Iris pigment epithelial cell (primary cell): ENCODE data around the gene KRT13.
"Not testable (repeated sequence)": the region's sequence is repeated elsewhere in the genome, so short reads cannot be mapped to it uniquely, and the experiment has no call there.

Source experiments
- DNase-seq: peaks from one replicate; pipeline ENCODE4 v3.0.0-alpha.2; 2011; ENCODE audit warnings: low read depth

Gene KRT13

DNA sequence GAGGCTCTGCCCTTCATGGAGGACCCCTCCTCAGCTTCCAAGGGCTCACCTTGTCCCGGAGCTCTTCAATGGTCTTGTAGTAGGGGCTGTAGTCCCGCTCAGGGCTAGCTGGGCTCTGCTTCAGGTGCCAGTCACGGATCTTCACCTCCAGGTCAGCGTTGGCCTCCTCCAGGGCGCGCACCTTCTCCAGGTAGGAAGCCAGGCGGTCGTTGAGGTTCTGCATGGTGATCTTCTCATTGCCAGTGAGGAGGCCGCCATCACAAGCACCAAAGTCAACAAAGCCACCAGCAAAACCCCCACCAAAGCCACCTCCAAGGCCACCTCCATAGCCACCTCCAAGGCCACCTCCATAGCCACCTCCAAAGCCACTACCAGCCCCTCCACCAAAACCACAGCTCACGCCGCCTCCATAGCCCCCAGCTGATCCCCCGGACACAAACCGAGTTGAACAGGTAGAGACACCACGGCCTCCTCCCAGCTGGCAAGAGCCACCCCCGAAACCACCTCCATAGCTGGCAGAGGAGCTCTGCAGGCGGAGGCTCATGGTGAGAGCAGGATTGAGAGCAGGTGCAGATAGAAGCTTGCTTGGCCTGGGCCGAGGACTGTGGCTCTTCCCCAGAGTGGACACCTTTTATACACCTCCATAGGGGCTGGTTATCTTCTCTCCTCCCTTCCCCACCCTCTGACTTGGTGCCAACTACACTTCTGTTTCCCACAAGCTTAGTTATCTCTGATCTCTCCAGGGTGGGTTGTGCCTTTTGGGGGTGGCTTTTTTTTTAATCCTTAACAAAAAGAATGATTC lies at the start of gene KRT13:
Gene KRT13 (minus strand): TSS at position 606 of the 802 bp plus-strand sequence. CDS start 62 bp downstream, at position 544.
- DNase-seq = no peak

GRCh38 chr17:41553987-41554680 lies 48.7 kb upstream of the KRT13 start:
- DNase-seq = no peak

- DNase-seq = no peak
Observed at GRCh38 chr17:41553176-41553575, 47.8 kb upstream of the KRT13 start.

DNA sequence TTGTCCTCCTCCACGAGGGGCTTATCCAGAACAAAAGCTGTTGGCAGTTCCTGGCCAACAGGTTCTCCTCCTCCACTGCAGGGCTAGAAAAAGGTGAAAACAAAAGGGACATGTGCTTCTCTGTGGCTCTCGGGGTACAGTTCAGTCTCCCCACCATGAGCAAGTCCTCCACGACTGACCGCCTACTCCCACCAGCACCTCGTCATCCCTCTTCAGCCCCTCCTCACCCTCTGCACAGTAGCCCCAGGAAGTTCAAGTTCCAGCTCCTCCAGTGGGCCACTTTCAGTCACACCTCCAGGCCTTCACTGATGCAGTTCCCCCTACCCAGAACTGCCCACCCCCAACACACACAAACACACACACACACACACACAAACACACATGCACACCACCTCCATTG lies 47.0 kb upstream of the KRT13 start:
- no peak for DNase-seq

DNA sequence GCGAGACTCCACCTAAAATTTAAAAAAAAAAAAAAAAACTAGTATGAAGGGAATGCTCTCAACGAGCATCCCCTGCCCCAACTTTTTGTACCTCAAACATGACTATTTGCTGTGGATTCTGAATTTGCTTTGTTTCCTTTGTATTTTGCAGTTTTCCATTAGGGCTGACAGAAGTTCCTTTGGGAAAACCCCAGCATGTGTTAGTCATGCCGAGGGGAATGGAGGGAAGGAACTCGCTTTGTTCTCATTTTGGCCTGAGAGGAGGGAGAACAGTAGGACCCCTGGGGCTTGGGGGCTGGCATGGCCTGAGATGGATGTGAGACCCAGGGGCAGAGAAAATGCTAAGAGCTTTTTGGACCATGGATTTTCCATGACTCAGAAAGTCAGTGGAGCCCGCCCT lies 46.0 kb upstream of the KRT13 start:
- no peak for DNase-seq

DNA sequence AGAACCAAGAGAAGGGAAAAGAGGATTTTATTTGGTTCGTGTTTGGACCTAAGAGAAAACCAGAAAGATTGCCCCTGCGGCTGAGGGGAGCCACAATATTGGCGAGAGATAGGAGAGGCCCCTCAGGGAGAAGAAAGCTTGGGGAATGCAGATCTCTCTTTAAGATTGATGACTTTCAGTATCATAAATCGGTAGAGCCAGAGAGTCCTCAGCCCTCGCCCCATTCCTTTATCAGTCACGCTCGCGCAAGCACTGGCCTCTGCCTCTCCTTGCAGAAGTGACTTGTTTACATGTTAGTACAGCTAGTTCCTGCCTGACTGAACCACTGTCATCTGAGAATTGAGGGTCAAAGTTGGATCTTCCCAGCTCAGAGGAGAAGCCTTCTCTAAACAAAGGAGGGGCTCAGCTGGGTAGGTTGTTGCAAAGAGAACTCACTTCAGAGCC lies 44.2 kb upstream of the KRT13 start:
- peak; percentile 62 for DNase-seq

DNA sequence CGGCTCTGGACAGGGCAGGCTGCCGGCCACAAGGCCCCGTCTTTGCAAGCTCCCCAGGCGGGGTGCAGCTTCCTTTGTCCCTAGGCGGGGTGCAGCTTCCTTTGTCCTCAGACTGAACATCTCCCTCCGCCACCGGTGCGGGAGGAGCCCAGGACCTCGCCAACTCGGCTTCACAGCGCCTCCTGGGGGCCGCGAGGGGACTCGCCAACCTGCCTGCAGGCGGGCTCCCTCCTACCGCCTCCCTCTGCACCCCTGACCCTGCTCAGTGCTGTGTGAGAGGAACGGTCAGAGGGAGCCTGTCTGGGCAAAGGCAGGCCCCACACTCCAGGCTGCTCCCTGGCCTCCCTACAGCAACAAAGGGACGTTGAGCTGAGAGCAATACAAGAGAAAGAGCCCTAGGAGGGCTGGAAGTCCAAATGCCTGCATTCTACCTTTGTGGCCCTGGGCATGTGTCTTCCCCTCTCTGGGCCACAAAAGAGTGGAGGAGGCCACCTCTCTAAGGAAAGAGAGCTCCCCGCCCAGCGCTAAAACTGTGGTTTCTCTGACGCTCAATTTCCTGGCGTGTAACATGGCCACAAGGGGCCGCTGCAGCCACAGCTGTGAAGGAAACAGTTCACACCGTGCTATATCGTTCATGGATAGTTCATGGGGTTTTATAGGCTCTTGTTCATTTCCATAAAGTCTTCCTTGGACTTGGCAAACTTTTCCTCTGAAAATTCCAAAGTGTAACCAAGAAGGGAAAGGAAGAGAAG lies 43.6 kb upstream of the KRT13 start:
- DNase-seq = peak; percentile 89

- DNase-seq = peak; percentile 98
Observed at GRCh38 chr17:41547921-41548843, 42.8 kb upstream of the KRT13 start.

GRCh38 chr17:41547378-41547841 lies 42.0 kb upstream of the KRT13 start:
- DNase-seq = no peak

DNA sequence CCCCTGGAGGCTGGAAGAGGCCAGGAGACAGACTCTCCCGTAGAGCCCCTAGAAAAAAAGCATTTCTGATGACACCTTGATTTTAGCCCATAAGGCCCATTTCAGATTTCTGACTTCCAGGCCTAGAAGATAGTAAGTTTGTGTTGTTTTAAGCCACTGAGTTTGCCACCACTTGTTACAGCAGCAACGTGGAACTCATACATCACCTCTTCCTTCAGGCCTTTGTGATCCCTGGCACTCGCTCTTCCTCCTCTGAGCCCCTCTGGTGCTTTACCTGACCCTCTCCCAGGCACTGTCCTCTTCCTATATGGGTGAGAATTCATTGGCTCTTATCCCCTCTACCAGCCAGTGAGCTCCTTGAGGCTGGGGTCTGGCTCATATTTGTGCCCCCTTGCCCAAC lies 41.4 kb upstream of the KRT13 start:
- DNase-seq = no peak

- DNase-seq = no peak
Observed at GRCh38 chr17:41545829-41546410, 40.5 kb upstream of the KRT13 start.

GRCh38 chr17:41544935-41545334 lies 39.5 kb upstream of the KRT13 start:
- DNase-seq = no peak

- no peak for DNase-seq
Observed at GRCh38 chr17:41544491-41544892, 39.1 kb upstream of the KRT13 start.

DNA sequence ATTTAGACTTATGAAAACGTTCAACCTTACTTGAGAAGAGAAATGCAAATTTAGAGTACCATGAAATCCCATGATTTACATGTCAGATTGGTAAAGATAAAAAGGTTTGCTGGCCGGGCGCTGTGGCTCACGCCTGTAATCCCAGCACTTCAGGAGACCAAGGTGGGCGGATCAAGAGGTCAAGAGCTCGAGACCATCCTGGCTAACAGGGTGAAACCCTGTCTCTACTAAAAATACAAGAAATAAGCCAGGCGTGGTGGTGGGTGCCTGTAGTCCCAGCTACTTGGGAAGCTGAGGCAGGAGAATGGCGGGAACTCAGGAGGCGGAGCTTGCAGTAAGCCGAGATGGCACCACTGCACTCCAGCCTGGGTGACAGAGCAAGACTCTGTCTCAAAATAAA lies 37.4 kb upstream of the KRT13 start:
- DNase-seq = not testable (repeated sequence)

DNA sequence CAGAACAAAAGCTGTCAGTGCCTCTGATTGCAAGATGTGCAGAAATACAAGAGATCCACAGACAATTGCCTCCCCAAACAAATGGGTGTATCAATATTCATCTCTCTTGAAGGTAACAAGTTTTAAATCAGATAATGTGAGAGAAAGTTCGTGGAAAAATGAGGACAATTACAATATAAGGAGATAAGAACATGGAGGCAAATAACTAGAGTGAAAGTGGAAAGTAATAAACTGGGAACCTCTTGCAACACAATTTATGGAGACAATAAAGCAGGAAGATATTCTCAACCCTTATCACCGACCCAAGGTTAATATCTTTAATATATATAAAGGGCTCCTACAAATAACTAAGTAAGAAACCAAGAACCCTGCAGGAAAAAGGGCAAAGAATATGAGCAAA lies 36.9 kb upstream of the KRT13 start:
- DNase-seq = no peak

DNA sequence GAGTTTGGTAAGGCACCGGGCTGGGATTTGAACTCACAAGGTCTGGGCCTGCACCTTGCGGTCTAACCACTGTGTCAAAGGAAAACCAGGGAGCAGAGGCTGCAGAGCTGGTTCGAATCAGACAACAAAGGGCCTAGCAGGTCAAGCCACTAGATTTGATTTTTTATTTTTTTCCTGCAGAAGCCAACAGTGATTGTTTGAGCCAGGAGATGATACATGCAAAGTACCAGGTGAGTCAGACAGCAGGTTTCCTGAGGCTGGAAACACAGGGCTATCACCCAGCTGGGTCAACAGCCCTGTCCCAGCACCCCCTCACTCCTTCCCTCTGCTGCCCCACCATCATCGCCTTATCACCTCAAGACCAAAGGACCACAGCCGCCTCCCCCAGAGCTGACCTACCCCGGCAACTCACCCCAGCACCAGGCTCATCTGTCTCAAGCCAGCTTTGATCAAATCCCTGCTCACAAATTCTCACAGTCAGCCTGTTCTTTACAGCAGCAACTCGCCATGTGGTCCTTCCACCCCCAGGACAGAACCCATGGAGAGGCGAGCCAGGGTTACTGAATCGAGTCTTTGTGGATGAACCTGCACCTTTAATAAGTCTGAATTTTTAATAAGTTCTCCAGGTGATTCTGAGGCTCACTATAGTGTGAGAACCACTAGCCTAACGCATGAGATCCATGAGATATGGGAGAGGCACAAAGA lies 35.7 kb upstream of the KRT13 start:
- DNase-seq = no peak

DNA sequence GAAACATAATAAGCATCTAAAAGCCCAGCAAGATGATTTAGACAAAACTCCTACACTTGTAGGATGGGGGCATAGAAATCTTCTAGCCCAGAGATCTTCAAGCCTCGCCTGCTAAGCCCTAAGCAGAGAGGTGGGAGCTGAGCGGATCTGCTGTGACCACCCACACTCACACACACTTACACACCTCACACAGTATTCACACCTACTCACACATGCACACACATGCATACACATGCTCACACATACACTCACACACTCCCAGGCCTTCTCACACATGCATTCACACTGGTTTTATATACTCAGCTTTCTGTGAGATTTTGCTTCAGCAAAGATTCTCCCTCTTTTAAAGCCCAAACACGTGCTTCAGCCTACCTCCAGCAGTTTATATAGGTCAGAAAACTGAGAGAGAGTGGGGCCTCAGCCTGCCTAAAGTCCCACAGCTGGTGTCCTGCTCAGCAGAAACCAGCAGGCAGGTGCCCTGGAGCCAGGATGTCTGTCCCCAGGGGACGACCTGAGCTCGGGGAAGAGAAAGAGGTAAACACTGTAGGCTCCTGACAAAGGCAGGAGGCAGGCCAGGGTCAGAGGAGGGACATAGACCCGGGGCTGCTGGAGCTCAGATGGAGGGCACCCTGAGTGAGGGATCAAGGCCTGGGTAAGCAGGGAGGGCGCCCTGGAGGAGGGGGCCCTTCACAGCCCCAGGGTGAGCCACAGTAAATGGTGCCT lies 34.7 kb upstream of the KRT13 start:
- DNase-seq = no peak

- no peak for DNase-seq
Observed at GRCh38 chr17:41539071-41539492, 33.7 kb upstream of the KRT13 start.

DNA sequence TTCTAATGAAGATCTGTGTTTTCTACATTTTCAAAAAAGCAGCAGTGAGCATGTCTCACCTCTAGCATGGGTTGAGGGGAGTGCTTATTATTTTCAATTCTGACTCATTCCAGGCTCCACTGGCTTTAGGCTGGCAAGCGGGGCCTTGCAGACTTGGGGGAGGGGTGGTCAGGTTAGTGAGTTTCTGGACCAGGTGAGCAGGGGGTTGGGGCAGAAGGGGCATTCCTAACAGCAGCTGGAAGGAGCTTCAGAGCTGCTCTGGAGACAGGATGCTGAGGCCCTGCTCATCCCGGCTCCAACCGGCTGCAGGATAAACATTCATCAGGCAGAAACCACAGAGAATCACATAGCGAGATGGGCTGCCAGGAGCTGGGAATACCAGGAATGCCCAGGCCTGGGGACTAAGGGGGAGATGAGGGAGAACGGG lies 33.2 kb upstream of the KRT13 start:
- no peak for DNase-seq

DNA sequence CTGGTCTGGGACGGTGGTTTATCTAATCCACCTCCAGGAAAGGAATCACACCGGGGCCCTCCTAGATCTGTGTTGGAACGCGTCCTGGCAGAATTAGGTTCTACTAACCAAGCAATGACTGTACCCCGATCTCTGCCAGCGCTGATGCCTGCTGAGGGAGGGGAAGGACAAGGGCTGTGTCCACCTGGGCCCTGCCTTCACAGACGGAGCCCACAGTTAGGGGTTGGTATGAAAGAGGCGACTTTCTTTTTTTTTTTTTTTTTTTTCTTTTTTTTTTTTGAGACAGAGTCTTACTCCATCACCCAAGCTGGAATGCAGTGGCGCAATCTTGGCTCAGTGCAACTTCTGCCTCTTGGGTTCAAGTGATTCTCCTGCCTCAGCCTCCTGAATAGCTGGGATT lies 32.6 kb upstream of the KRT13 start:
- peak; percentile 48 for DNase-seq
